ENCODE results near the gene GPC4.

The GPC4 gene

GRCh38 chrX:133415276-133416105 is at the start of gene GPC4:
GPC4 (minus strand) TSS chrX:133415489; CDS start chrX:133414965, 524 bp downstream.
- no peak for DNase-seq

GRCh38 chrX:133461231-133461630 is 45.9 kb upstream of the GPC4 start:
- no peak for DNase-seq

GRCh38 chrX:133454924-133455323 is 39.6 kb upstream of the GPC4 start:
- no peak for DNase-seq

- no peak for DNase-seq
Observed at GRCh38 chrX:133454491-133454914, 39.2 kb upstream of the GPC4 start.

- no peak for DNase-seq
Observed at GRCh38 chrX:133448512-133449076, 33.3 kb upstream of the GPC4 start.

- no peak for DNase-seq
Observed at GRCh38 chrX:133444952-133445831, 29.9 kb upstream of the GPC4 start.

- DNase-seq = no peak
Observed at GRCh38 chrX:133444196-133444595, 28.9 kb upstream of the GPC4 start.

- no peak for DNase-seq
Observed at GRCh38 chrX:133440797-133441163, 25.5 kb upstream of the GPC4 start.

GRCh38 chrX:133440081-133440796 is 24.9 kb upstream of the GPC4 start:
- no peak for DNase-seq

GRCh38 chrX:133437766-133438165 is 22.5 kb upstream of the GPC4 start:
- no peak for DNase-seq

- no peak for DNase-seq
Observed at GRCh38 chrX:133437356-133437755, 22.1 kb upstream of the GPC4 start.

GRCh38 chrX:133435544-133436124 is 20.3 kb upstream of the GPC4 start:
- DNase-seq = no peak

GRCh38 chrX:133434197-133434820 is 19.0 kb upstream of the GPC4 start:
- no peak for DNase-seq

GRCh38 chrX:133419911-133420310 is 4.6 kb upstream of the GPC4 start:
- no peak for DNase-seq

- DNase-seq = no peak
Observed at GRCh38 chrX:133418588-133418987, 3.3 kb upstream of the GPC4 start.

GRCh38 chrX:133417364-133417763 is 2.1 kb upstream of the GPC4 start:
- DNase-seq = no peak

GRCh38 chrX:133414406-133415275 is 648 bp downstream of the GPC4 start:
- no peak for DNase-seq

- no peak for DNase-seq
Observed at GRCh38 chrX:133413218-133413925, 1.9 kb downstream of the GPC4 start.

GRCh38 chrX:133412665-133413064 is 2.6 kb downstream of the GPC4 start:
- DNase-seq = no peak

- DNase-seq = no peak
Observed at GRCh38 chrX:133412246-133412645, 3.0 kb downstream of the GPC4 start.

Measured in activated CD4-positive, alpha-beta T cell treated with anti-CD3 and anti-CD28 coated beads, Interleukin-2, amount 50 U/mL, for 4 hours (primary cell).